Daoy (cell line): ENCODE data around the gene MCC. TPM values are rescaled to one million over a fixed set of nuclear protein-coding genes. Genes with fewer than 3 reads are reported as not detected.
A peak's percentile ranks its signal among the peaks of the same experiment; 100 is the strongest.
"Not testable (repeated sequence)": the region's sequence is repeated elsewhere in the genome, so short reads cannot be mapped to it uniquely, and the experiment has no call there.

Experiments
- DNase-seq: peaks from one replicate; pipeline ENCODE4 v3.0.0-alpha.2; 2015; ENCODE audit warnings: low read depth
- total RNA-seq: library from RNA; depleted of rRNA; stranded (reverse); fragments of >200 nt; shearing (Covaris generic); gene quantifications from 2 replicates; pipeline ENCODE4 v1.2.3, GENCODE V29; 2014

The MCC gene
- total RNA-seq, 1 experiment from 2014 or later, result 11.8 TPM

DNA sequence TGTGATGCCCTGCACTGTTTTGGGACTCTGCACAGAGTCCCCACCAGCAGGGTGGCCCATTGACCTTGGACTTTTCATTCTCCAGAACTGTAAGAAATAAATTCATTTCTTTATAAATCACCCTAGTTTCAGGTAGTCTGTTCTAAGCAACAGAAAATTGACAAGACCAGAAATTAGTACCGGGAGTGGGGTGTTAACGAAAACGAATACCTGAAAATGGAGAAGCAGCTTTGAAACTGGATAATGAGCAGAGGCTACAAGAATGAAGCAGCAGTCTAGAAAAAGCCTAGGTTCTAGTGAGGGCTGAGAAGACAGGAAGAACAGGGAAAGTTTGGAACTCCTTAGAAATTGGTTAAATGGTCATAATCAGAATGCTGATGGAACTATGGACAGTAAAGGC, 2.1 kb upstream of the MCC start:
- DNase-seq, result no peak

DNA sequence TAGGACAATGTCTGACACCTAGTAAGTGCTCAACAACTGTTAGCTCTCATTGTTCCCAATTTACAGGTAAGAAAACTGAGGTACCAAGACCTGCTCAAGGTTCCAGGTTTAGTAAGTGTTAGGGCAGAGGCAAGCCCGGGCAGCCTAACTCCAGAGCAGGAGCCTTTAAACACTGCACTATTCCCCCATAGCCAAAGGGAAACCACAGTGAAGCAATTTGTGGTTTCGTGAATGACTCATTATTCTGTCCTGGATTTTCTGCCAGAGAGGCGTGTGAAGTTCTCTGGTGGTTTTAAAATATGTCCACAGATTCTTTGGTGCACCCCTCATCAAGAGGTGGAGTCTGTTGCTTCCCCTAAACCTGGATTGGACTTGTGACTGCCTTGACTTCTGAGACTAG, 1.0 kb upstream of the MCC start:
- DNase-seq, result peak; percentile 95

GRCh38 chr5:113488645-113489184, 462 bp upstream of the MCC start:
- DNase-seq, result peak; percentile 29

DNA sequence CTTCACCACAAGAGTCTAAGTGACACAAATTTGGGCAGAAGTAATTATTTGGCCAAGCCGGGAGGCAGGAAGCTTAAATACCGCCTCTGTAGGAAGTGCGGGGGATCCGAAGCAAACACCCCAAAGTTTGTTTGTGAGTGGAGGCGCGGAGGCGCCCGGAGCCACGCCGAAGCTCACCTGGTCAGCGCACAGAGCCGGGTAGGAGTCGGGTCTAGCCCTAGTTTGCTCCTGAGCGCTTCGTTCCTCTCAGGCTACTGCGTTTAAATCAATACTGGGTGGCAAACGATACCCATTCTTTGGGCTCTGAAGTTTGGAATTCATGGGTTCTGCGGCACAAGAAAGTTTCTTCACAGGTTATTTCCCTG, 855 bp downstream of the MCC start:
- no peak for DNase-seq

DNA sequence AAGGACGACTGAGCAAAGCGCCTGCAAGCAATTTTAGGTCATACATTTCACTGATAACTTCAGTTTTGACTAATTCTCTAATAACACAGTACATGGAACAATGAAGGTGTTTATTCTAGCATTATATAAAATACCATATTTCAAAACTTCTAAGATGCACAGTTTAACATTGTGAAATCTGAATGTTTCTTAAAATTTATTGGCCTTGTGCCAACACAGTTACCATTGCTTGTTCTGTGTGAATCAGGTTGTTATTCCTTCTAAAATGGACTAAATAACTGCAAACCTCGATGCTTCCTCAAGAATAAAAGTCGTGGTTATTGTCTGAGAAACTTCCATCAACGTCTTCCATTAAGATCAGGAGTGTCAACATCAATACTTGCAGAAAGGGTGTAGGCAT, 8.0 kb downstream of the MCC start:
- DNase-seq, result no peak

DNA sequence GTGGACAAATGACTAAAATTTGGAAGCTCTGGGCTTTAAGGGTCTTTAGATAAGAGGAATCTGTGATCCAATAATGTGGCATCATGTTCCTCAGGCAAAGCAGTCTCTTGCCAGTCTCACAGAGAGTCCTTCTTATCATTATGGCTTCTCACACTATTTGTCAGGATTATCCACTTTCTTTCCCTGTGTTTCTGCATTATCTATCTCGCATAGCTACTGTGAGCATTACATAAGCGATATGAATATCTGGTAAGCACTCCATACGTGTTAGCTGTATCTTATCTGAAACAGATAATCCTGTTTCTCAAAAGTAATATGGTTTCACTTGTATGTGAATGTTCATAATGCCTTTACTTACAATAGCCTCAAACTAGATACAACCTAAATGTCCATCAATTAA, 9.6 kb downstream of the MCC start:
- DNase-seq, result no peak

- DNase-seq, result no peak
These were observed 14.0 kb downstream of the MCC start for GRCh38 chr5:113474100-113474728.

DNA sequence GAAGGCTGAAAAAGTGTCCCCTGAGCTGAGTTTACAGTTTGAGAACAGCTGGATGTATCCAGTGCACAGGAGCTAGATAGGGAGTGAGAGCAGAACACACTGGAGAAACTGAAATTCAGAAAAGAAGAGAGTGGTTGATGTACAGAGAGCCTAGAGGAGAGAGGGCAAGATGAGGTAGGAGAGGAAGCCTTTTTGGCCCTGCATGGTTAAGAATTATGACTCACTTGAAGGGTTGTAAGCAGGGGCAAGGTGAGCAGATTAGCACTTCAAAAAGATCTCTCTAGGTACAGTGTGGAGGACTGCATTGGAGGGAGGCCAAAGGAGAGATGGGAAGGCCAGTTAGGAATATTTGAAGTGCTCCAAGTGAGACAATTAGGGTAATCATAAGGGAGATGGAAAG, 25.2 kb downstream of the MCC start:
- DNase-seq, result no peak

- not testable (repeated sequence) for DNase-seq
These were observed 31.1 kb downstream of the MCC start for GRCh38 chr5:113457106-113457505.

- DNase-seq, result no peak
These were observed 35.3 kb downstream of the MCC start for GRCh38 chr5:113452941-113453340.

DNA sequence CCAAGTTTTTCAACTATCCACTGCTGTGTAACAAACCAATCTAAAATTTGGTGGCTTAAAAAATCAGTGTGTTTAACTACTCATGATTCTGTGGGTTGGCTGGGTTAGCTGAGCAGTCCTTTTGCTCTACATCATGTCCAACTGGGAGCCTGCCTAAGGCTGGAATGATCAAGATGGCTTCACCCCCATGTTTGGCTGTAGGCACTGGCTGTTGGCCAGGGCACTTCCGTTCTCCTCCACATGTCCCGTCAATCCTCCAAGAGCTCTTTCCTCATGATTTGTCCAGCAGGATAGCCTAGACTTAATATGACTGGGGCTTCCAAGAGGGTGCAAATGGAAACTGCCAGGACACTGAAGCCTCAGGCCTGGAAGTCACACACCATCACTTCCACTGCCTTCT, 36.5 kb downstream of the MCC start:
- no peak for DNase-seq

DNA sequence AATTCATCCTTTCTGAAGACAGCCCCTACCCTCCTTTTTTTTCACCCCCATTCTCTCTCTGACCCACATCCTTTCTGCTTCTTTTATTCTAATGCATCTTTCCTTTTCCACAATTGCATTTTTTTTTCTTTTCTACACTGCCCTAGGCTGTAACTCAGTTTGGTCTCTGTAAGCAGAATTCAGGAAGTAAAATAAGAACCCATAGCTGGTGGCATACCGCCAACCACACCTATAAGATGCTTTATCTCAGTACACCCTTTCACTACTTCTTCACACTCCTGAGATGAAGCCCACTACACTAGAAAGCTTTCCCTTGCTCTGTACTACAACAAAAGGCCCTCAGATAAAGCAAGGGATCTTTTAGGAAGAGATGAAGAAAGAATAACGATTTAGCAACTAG, 37.3 kb downstream of the MCC start:
- no peak for DNase-seq

DNA sequence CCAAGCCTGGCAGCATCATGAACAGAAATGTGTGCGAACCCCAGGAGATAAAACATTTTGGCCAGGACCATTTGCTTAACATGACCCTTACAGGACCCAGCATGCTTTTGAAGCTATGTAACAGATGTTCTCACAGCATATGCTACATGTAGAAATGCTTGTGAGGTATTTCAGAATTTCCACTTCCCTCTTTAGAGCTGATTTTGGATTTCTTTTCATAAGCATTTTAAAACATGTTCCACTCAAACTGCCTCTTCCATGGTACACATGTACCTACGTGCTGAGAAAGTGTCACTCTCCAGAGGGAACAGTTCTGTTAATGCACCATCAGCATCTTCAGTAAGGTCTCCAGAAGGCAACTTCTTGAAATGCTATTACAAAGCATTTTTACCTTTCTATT, 37.8 kb downstream of the MCC start:
- DNase-seq, result no peak

- DNase-seq, result no peak
These were observed 40.0 kb downstream of the MCC start for GRCh38 chr5:113448252-113448651.

GRCh38 chr5:113447498-113448050, 40.7 kb downstream of the MCC start:
- peak; percentile 23 for DNase-seq

DNA sequence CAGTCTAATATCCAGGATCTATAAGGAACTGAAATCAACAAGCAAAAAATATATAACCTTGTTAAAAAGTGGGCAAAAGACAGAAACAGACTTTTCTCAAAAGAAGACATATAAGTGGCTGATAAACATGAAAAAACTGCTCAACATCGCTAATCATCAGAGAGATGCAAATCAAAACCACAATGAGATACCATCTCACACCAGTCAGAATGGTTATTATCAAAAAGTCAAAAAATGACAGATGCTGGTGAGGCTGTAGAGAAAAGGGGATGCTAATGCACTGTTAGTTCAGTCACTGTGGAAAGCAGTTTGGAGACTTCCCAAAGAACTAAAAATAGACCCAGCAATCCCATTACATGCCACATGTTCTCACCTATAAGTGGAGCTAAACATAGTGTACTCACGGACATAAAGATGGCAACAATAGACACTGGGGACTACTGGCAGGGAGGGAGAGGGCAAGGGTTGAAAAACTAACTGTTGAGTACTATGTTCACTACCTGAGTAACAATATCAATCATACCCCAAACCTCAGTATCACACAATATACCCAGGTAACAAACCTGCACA, 41.8 kb downstream of the MCC start:
- DNase-seq, result no peak

- DNase-seq, result no peak
These were observed 51.1 kb downstream of the MCC start for GRCh38 chr5:113437111-113437510.

GRCh38 chr5:113435575-113435974, 52.7 kb downstream of the MCC start:
- no peak for DNase-seq

DNA sequence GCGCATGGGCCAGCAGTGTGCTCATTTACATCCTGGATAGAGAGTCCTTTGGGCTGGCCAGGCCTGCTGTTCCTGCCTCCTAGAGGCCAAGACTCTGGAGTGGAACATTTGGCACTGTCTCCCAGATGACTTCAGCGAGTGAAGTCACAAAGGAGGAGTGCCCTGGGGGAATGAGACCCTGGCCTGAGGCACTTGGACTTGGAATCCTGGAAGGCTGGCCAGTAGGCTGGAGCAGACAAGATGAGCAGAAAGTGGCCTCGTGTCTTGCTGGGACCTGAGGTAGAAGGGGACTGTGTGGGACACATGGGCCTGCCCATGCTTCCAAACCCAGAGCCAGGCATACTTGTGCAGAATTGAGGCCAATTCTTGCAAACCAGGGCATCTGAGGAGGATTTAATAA, 53.4 kb downstream of the MCC start, which contains the start of gene TSSK1B:
Gene TSSK1B (minus strand): TSS at position 101 of the 400 bp plus-strand sequence. CDS start 150 bp downstream, outside the sequence.
- DNase-seq, result no peak

DNA sequence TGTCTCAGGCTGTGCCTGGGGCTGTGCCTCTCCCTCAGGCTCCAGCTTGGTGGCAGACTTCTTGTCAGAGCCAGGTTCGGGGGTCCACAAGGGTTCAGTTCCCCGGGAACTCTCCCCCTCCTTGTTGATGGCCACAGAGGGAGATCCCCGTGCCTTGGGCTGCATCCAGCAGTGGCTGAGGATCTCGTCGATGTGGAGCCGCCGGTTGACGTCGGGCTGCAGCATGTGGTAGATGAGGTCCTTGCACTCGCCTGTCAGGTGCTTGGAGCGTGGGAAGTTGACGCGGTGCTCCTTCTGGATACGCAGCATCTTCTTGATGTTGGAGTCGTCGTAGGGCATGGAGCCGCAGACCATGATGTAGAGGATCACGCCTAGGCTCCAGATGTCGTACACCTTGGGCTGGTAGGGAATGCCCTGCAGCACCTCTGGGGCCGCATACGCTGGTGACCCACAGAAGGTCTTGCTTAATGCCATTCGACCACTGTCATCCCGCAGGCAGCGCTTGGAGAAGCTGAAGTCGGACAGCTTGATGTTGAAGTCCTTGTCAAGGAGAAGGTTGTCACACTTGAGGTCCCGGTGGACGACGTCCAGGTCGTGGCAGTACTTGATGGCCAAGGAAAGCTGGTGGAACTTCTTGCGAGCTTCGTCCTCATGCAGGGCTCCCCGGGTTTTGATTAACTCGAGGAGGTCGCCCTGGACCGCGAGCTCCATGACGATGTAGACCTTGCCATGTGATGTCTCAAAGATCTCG, 54.2 kb downstream of the MCC start:
- DNase-seq, result no peak

DNA sequence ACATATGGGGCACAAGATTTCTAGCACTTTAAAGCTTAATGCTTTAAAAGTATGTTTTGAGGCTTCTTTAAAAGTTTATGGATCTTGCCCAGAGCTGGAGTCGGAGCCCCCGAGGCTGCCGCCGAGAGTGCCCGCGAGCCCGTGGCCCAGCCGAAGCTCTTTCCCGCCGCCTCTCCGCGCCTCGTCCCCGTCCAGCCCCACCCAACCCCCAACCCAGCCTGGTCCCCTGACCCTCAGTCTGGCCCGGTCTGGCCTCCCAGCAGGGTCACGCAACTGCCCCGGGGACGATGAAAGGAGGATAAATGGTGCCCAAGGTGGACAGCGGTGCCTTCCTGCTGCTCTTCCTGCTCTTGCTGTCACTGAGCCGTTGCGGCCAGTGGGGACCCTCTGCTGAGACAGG, 55.2 kb downstream of the MCC start:
- no peak for DNase-seq

- no peak for DNase-seq
These were observed 60.2 kb downstream of the MCC start for GRCh38 chr5:113427871-113428574.
